KOPT-K1 (cell line): ENCODE data around the gene TOM1L1.

Experiments used
- H3K27ac ChIP-seq: fragments of 200-600 bp; sonication (generic); 2 replicates; pipeline ENCODE4 v1.5.1; 2016; ENCODE audit warnings: antibody characterized with exemption, mild to moderate bottlenecking, low read depth, low read length; ENCODE audit not compliant: poor library complexity, severe bottlenecking
- H3K36me3 ChIP-seq: fragments of 200-600 bp; sonication (generic); 2 replicates; pipeline ENCODE4 v1.5.1; 2017; ENCODE audit warnings: antibody characterized with exemption, mild to moderate bottlenecking, low read length, moderate library complexity; ENCODE audit not compliant: insufficient read depth
- H3K9me3 ChIP-seq: fragments of 200-600 bp; sonication (generic); 2 replicates; pipeline ENCODE4 v1.5.1; 2017; ENCODE audit warnings: antibody characterized with exemption, low read length, mild to moderate bottlenecking; ENCODE audit not compliant: insufficient read depth, poor library complexity, severe bottlenecking

Gene TOM1L1

DNA sequence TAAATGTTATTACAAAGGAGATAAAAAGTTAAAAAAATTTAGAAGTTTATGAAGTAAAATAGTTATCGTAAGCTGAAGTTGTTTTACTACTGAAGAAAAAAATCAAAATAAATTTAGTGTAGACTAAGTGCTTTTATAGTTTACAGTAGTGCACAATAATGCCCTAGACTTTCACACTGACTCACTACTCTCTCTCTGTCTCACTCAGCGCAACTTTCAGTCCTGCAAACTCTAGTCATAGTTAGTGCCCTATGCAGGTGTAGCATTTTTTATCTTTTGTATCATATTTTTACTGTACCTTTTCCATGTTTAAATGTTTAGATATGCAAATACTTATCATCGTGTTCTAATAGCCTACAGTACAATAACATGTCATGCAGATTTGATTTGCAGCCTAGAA is 17.7 kb upstream of the TOM1L1 start:
- Histone ChIP-seq H3K36me3 (no peaks in the 10 kb centered on the region), H3K9me3 (no peaks in the 10 kb centered on the region)

DNA sequence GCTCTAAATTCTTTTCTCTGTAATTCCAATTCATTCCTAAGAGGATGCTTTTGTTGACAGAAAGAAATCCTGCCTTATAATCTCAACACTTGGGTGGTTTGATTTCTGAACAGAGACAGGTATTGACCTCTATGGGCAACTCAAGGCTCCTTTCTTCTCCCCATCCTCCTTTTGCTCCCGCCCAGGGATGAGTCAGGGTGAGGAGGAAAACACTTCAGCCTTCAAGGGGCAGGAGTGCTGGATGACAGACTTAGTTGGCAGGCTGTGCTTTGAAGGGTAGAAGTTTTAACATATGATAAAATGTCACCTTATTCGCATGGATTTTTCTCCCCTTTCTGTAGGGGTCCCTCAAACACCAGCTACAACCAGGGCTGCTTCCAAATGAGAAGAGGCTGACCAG is 16.7 kb upstream of the TOM1L1 start:
- H3K36me3 ChIP-seq: no peaks in the 10 kb centered on the region
- no peak overlapping the region for H3K27ac ChIP-seq
- H3K9me3 ChIP-seq: no peaks in the 10 kb centered on the region

More for the DNA sequence above, 17.7 kb upstream of the TOM1L1 start:
- H3K27ac ChIP-seq: no peak overlapping the region

DNA sequence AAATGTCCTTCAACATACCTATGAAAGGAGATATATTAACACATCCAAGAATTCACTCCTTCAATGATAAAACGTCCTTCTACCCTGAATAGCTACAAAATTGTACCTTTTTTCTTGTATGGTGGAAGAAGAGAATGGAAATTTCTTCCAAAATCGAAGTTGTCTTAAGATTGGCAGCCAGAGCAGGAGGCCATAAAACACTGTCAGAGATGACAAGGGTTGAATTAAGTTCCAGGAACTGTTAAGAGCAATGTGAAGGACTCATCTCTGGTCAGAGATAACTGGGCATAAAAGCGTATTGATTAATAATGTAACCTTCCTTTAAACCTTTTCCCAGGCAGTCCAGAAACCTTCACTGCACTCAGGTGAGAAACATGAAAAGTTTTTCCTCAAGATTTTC is 12.9 kb upstream of the TOM1L1 start:
- H3K9me3 ChIP-seq: no peaks in the 10 kb centered on the region
- no peaks in the 10 kb centered on the region for H3K36me3 ChIP-seq
- no peak overlapping the region for H3K27ac ChIP-seq

DNA sequence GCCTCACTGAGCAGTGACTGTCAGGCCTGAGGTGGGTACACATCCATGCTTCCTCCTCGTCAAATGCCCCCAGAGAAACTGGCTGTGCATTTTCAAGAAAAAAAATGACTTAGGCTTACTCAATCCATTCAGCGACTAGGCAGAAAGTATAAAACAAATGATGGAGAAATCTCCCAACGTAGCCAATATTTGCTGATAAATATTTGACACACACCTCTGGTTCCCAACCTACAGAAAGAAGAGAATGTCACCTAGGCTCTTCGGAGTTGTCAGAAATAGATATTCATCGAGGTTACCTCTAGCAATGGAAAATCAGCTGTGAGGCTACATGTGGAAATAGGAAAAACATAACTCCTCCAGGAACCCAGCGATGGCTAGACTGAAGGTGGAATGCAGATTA is 12.4 kb upstream of the TOM1L1 start:
- Histone ChIP-seq H3K9me3 (no peaks in the 10 kb centered on the region), H3K27ac (no peak overlapping the region), H3K36me3 (no peaks in the 10 kb centered on the region)

DNA sequence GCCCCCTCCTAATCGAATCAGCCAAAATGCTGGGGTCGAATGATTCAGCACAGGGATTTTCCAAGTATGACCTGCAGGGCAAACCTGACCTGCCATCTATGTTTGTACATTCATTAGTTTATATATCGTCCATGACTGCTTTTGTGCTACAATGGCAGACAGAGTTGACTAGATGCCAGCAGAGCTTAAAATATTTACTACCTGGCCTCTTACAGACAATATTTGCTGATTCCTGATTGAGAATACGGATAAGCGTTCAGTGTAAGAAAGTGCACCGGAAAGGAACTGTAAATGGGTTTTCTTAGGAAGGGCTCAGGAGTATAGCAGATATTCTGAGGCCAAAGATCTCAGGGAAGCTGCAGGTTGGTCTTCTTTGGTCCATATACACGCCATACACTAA is 11.7 kb upstream of the TOM1L1 start:
- Histone ChIP-seq H3K27ac (no peak overlapping the region), H3K9me3 (no peaks in the 10 kb centered on the region), H3K36me3 (no peaks in the 10 kb centered on the region)

DNA sequence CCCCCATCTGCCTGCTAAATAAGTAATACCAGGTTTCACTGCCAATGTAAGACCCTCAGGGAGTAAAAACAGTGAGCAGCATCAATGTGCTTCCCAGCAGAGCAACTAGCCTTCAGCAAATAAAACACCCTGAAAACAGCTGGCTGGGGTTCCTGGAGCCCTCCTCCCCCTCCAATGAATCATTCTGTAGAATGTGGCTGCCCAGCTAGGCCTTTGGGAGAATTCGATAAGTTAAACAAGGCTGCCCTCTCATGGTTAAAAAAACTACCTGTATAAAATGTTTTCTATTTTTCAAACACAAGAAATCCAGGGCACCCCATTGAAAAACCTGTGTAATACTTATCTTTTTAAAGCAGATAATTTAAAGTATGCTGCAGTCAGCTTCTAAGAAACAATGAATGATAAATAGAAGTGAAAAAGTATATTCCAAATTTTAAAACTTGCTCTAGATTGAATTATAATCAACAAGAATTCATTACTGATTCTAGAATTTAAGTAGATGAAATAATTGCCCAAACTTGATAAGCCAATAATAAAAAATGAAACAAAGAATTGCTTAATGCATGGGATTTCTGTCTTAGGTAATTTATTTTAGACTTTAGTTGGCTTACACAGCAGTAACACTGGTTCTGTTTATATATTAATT is 9.4 kb upstream of the TOM1L1 start:
- Histone ChIP-seq H3K9me3 (no peaks in the 10 kb centered on the region), H3K36me3 (no peaks in the 10 kb centered on the region), H3K27ac (no peak overlapping the region)

DNA sequence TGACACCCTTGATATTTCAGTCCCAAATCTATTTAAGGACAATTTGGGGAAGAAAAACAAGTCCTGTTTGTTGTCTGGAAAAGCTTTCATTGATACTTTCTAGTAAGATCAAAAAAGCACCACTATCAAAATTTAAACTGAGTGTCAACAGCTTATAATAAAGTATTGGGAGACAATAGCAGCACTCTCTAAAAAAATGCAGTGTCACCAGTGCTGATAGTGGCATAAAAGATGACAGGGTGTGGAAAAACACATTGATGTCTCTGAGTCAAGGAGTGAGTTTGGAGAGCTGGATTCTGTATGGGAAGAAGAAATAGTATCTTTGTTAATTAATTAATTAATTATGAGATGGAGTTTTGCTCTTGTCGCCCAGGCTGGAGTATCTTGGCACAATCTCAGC is 8.3 kb upstream of the TOM1L1 start:
- no peak overlapping the region for H3K27ac ChIP-seq
- H3K9me3 ChIP-seq: no peaks in the 10 kb centered on the region
- no peaks in the 10 kb centered on the region for H3K36me3 ChIP-seq

DNA sequence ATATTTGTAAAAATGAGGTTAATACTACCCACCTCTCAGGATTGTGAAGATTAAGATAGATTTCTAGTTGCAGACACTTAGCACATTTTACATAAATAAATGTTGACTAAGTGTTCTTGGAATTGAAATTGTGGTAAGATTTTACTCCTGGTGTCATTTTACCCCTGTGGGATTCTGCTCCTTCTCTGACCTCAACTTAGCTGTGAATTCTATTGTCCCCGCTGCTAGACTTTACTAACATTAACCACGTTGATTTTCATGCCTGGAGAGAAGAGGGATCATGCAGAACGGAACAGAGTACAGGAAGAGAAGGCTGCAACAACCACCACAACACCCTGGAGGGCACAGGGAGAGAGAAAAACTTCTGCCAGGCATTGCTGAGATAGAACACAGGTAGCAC is 2.1 kb upstream of the TOM1L1 start:
- no peak overlapping the region for H3K27ac ChIP-seq

DNA sequence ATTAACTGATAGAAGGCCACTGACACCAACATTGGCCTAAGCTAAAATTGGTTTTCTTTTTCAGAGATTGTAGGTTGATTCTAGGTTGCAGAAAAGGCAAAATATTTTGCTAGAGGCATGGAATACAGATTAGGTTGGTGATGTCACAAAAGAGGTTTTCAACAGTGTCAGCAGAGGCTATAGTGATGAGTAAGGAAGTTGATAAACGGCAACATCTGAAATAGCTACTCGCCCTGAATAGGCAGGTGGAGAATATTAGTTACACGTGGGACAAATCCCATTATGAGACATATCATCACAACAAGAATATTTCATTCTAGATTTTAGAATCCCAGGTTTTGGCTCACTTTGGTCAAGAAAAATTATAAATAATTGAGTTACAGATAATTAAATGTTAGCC is 1.5 kb upstream of the TOM1L1 start:
- no peaks in the 10 kb centered on the region for H3K9me3 ChIP-seq
- H3K27ac ChIP-seq: no peak overlapping the region

More for the DNA sequence above, 2.1 kb upstream of the TOM1L1 start:
- Histone ChIP-seq H3K36me3 (no peaks in the 10 kb centered on the region), H3K9me3 (no peaks in the 10 kb centered on the region)

DNA sequence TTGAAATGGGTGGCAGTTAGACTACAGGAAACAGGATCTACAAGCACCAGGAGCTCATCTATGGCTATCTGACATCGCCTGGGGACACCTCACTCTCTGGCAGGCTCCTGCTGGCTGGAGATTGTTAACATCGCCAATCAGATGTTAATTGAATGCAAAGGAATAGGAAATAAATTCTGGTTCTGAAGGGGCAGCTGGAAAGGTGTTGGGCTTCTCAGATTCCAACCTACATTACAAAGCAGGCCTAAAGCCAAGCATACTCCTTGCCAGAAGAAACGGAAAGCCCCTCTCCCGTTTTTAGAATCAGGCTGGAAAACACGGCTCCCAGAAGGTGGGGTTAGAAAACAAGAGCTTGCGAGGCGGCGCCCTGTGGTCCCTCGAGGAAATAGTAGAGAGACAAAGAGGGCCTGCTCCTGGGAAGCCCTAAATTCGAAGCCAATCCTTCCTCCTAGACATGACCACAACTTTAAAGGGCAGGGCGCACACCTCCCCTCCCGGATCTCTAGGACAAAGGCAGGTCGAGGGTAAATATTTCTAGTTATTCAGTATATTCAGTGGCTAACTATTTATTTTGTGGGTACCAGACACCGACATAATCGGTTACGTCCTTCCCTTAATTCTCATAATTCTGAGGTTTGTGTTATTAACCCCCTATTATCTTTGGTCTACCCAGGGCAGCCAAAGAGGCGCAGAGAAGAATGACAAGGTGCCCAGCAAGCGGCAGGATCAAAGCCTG is 763 bp upstream of the TOM1L1 start:
- Histone ChIP-seq H3K27ac (no peak overlapping the region), H3K36me3 (no peaks in the 10 kb centered on the region), H3K9me3 (no peaks in the 10 kb centered on the region)

More for the DNA sequence above, 1.5 kb upstream of the TOM1L1 start:
- H3K36me3 ChIP-seq: no peaks in the 10 kb centered on the region

DNA sequence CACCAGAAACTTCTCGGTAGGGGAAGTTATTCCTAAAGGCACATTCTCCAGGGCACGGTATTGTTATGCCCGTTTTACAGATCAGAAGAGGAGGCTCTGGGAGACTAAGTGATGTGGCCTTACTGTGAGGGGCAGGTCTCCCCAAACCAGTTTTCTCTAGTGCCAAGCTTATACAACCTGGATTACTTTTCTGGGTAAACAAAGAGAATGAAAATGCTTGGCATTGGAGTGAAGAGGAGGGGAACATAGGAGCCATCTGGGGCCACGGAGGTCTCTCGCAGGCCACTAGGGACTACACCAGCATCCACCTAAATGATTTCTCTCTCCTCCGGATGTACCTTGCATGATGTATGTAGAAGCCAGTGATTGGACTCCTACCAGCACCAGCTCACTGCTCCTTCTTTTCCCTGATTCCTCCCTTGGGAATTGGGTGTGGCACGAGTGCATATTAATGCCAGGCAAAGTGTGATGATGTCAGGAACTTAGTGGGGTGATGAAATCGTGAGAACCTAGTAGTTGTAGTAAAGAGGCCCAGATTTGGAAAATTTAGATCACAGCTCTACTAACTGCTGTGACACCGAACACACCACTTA is 674 bp downstream of the TOM1L1 start:
- no peaks in the 10 kb centered on the region for H3K36me3 ChIP-seq
- no peaks in the 10 kb centered on the region for H3K9me3 ChIP-seq
- H3K27ac ChIP-seq: no peak overlapping the region

DNA sequence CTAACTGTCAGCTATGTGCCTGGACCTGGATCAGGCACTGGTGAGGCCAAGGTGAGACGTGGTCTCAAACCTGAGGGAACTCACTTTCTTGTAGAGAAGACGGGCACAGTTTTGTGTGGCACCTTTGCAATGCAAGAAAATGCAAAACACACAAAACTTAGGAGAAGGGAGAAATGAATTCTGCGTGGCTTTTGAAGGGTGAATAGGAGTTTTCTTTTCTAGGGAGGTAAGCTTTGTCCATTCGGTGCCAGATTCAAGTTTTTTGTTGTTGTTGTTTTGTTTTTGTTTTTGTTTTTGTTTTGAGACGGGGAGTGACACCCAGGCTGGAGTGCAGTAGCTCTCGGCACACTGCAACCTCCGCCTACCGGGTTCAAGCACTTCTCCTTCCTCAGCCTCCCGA is 1.4 kb downstream of the TOM1L1 start:
- H3K9me3 ChIP-seq: no peaks in the 10 kb centered on the region
- H3K27ac ChIP-seq: no peak overlapping the region
- H3K36me3 ChIP-seq: no peaks in the 10 kb centered on the region

DNA sequence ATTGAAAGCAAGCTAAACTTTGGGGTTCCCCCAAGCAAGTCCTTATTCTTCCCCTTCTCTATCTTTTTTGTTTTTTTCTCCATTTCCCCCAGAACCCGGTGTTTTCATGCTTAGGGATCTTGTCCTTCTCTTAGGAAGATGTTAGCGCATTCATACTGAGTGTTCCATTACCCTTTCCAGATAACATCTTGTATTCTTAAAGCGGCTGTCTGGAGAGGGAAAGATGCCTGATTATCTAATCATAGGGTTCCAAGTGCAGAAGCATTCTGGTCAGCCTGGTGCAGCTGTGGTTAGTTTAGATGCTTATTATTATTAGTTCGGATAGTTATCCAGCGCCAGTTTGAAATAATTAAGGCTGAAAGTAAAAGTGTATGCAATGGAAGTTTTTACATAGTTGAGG is 2.0 kb downstream of the TOM1L1 start:
- no peaks in the 10 kb centered on the region for H3K36me3 ChIP-seq
- no peaks in the 10 kb centered on the region for H3K9me3 ChIP-seq
- H3K27ac ChIP-seq: no peak overlapping the region

DNA sequence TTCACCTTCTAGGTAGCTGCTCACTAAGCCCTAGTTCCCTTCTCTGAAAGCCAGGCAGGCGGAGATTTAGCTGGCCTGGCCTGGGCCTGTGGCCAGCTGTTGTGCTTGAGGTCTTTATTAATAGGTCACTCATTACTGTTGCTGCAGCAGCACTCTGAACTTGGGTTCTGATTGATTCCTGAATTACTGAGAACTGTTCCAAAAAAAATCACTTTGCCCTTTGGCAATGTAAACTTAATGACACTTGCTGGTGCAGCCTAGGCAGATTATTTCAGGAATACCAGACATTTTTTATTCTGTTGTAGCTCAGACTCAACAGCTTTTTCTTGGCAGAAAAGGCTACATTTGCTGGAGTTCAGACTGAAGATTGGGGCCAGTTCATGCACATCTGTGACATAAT is 2.7 kb downstream of the TOM1L1 start:
- H3K36me3 ChIP-seq: no peaks in the 10 kb centered on the region
- no peak overlapping the region for H3K27ac ChIP-seq
- H3K9me3 ChIP-seq: no peaks in the 10 kb centered on the region

DNA sequence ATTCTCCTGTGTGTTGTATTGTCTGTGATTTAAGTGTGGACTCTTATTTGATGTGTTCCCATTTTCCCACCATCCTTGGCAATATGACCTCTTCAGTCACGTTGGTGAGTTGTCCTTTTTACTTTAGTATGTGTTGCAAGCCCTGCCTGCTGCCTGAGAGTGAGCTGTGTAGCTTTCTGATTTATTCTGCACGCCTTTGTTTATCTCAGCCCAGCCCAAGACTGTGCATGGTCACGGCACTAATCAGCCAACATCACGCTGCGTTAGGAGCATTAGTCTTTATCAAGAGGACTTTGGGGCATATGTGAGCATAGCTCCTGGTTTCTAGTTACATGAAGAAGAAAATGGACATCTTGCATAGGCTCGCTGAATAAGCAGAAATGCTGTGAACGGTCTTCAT is 6.0 kb downstream of the TOM1L1 start:
- Histone ChIP-seq H3K9me3 (no peaks in the 10 kb centered on the region), H3K36me3 (no peaks in the 10 kb centered on the region), H3K27ac (no peak overlapping the region)

DNA sequence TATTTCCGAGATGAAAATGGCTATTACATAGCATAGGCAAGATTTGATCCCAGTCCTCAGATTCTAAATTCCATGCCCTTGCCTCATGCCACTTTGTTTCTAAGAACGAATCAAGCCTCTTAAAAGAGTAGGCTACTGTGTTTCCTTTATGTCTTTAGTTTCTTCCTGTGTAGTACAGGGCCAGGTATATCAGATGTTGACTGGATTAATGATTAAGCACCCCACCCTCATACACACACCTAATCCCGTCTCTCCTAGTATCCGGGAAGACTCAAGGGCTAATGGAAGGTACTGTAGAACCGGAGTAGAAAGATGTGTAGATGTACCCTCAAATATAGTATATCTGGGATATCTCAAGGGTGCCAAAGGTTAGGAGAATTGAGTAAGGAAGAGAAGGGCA is 6.7 kb downstream of the TOM1L1 start:
- H3K9me3 ChIP-seq: no peaks in the 10 kb centered on the region

More for the DNA sequence above, 6.7 kb downstream of the TOM1L1 start:
- H3K36me3 ChIP-seq: no peaks in the 10 kb centered on the region
- H3K27ac ChIP-seq: no peak overlapping the region
